GM12878 (cell line): ENCODE measurements around the gene AGTPBP1. TPM values are rescaled to one million over a fixed set of nuclear protein-coding genes. Genes with fewer than 3 reads are reported as not detected.

ENCODE experiments used
- ATF2 ChIP-seq: IDR thresholded peaks from 2 replicates; pipeline ENCODE4 v1.6.1; 2012; ENCODE audit warnings: low read length, inconsistent platforms
- ATF3 ChIP-seq: IDR thresholded peaks from 2 replicates; pipeline ENCODE4 v1.6.1; 2011; ENCODE audit warnings: low read depth, mild to moderate bottlenecking, low read length, moderate library complexity, borderline replicate concordance; ENCODE audit errors: extremely low read depth
- BACH1 ChIP-seq: fragments of 450-650 bp; IDR thresholded peaks from 2 replicates; pipeline ENCODE4 v1.6.1; 2017; ENCODE audit warnings: mild to moderate bottlenecking, borderline replicate concordance
- BCL3 ChIP-seq: IDR thresholded peaks from 2 replicates; pipeline ENCODE4 v1.6.1; 2011; ENCODE audit warnings: borderline replicate concordance, low read depth, mild to moderate bottlenecking, moderate library complexity, low read length; ENCODE audit not compliant: insufficient read depth, poor library complexity, severe bottlenecking
- CBX3 ChIP-seq: fragments of 200-600 bp; sonication (generic); IDR thresholded peaks from 2 replicates; pipeline ENCODE4 v1.6.1; 2016; ENCODE audit warnings: low read depth, borderline replicate concordance
- CHD2 ChIP-seq: IDR thresholded peaks from 2 replicates; pipeline ENCODE4 v1.6.1; 2011; ENCODE audit warnings: low read depth, low read length, improper control_type of control experiment, borderline replicate concordance
- ELK1 ChIP-seq: IDR thresholded peaks from 2 replicates; pipeline ENCODE4 v1.6.1; 2012; ENCODE audit warnings: low read depth, low read length, improper control_type of control experiment
- ETV6 ChIP-seq, 2 experiments: fragments of 450-650 bp in 1 of 2; IDR thresholded peaks in 1 of 2; conservative IDR thresholded peaks in 1 of 2; 2 replicates each; pipeline ENCODE4 v1.6.1; 2014; ENCODE audit warnings: antibody characterized with exemption in 1 of 2, borderline replicate concordance in 1 of 2, low read depth in 1 of 2, mild to moderate bottlenecking in 1 of 2, moderate library complexity in 1 of 2
- HCFC1 ChIP-seq: fragments of 150-350 bp; IDR thresholded peaks from 2 replicates; pipeline ENCODE4 v1.6.1; 2014; ENCODE audit warnings: low read length
- KLF5 ChIP-seq: fragments of 450-650 bp; IDR thresholded peaks from 2 replicates; pipeline ENCODE4 v1.6.1; 2014; ENCODE audit warnings: mild to moderate bottlenecking; ENCODE audit not compliant: partially characterized antibody
- MEF2A ChIP-seq: IDR thresholded peaks from 2 replicates; pipeline ENCODE4 v1.6.1; 2011; ENCODE audit warnings: low read depth, mild to moderate bottlenecking, low read length, moderate library complexity; ENCODE audit not compliant: insufficient read depth
- POLR2AphosphoS5 ChIP-seq: IDR thresholded peaks from 2 replicates; pipeline ENCODE4 v1.6.1; 2011; ENCODE audit warnings: mild to moderate bottlenecking, low read length, inconsistent platforms
- RELA ChIP-seq: fragments of 450-650 bp; IDR thresholded peaks from 2 replicates; pipeline ENCODE4 v1.8.0; 2014; ENCODE audit warnings: borderline replicate concordance; ENCODE audit not compliant: partially characterized antibody
- SUPT20H ChIP-seq: IDR thresholded peaks from 2 replicates; pipeline ENCODE4 v1.6.1; 2011; ENCODE audit warnings: low read depth, mild to moderate bottlenecking, low read length, moderate library complexity, borderline replicate concordance; ENCODE audit not compliant: control insufficient read depth
- TAF1 ChIP-seq: IDR thresholded peaks from 2 replicates; pipeline ENCODE4 v1.6.1; 2011; ENCODE audit warnings: mild to moderate bottlenecking, low read depth, low read length, borderline replicate concordance
- USF1 ChIP-seq: IDR thresholded peaks from 2 replicates; pipeline ENCODE4 v1.6.1; 2011; ENCODE audit warnings: borderline replicate concordance, low read depth, mild to moderate bottlenecking, moderate library complexity, mixed read lengths, low read length; ENCODE audit not compliant: insufficient read depth; ENCODE audit errors: extremely low read length
- USF2 ChIP-seq: IDR thresholded peaks from 2 replicates; pipeline ENCODE4 v1.6.1; 2011; ENCODE audit warnings: low read depth, low read length, improper control_type of control experiment, borderline replicate concordance
- polyA plus RNA-seq, 11 experiments: library from polyadenylated mRNA; depleted of rRNA in 4 of 11; unstranded in 6 of 11; stranded (reverse) in 5 of 11; fragments of >200 nt; fragmentation: Nextera tagmentation in 4 of 11; fragmentation: Illumina TruSeq in 1 of 11; extraction: Ambion mirVana in 4 of 11; extraction: Trizol in 1 of 11; gene quantifications; 1 replicate in 1 of 11; 2 replicates in 10 of 11; pipeline versions ENCODE4 v1.2.1 to v1.2.3, GENCODE V29; 2011 to 2016; ENCODE audit warnings: inconsistent platforms in 2 of 11, missing spikeins in 2 of 11, low read depth in 1 of 11
- total RNA-seq, 4 experiments: library from RNA; depleted of rRNA in 3 of 4; stranded (reverse); fragments of >200 nt in 3 of 4; fragmentation: Illumina TruSeq in 1 of 4; extraction: Trizol in 1 of 4; gene quantifications; 2 replicates each; pipeline versions ENCODE4 v1.2.1 to v1.2.3, GENCODE V29; 2013 to 2021

AGTPBP1 gene
- total and polyA plus RNA-seq, 10 of the 15 experiments (the other 5 are each of a cell fraction or from before 2014, with no cell fraction given) = 6.1 to 35.2 (median 20.0) TPM

GRCh38 chr9:85742597-85742936 lies 813 bp upstream of the AGTPBP1 start (continued):
- TF ChIP-seq USF2 (no peak), BCL3 (peak; percentile 30), USF1 (no peak), SUPT20H (no peak), BACH1 (no peak), RELA (no peak), MEF2A (0 out of 2 replicates have a peak, but pooled peaks have one; percentile 38), CBX3 (no peak), CHD2 (no peak), ELK1 (no peak), TAF1 (no peak), HCFC1 (no peak), ETV6 (conservative IDR thresholded peaks at IDR 0.05 in 1 of 2, IDR thresholded peaks at IDR 0.05 in 1 of 2; ENCODE audit: borderline replicate concordance in 1 of 2, low read depth in 1 of 2) (no peak), POLR2AphosphoS5 (no peak), ATF3 (no peak), KLF5 (no peak), ATF2 (peak; percentile 66)
